Sigmoid colon (tissue), 4 donors: Measurements from ENCODE around the gene USP6.

Experiments used
- CTCF ChIP-seq, 4 experiments: fragments of 450-650 bp in 3 of 4; fragments of 200-600 bp in 1 of 4; IDR thresholded peaks; one replicate each; pipeline ENCODE4 v1.5.1; 2016 to 2019; ENCODE audit warnings: antibody characterized with exemption in 4 of 4, mild to moderate bottlenecking in 3 of 4, moderate library complexity in 2 of 4
- POLR2A ChIP-seq, 2 donors: fragments of 450-650 bp; IDR thresholded peaks; one replicate each; pipeline ENCODE4 v1.6.1; 2016; ENCODE audit warnings: antibody characterized with exemption in 2 of 2, mild to moderate bottlenecking in 2 of 2, moderate library complexity in 2 of 2
- POLR2AphosphoS5 ChIP-seq, 4 donors: sonication (generic); formaldehyde crosslinking; IDR thresholded peaks; one replicate each; pipeline ENCODE4 v1.6.1; 2017; ENCODE audit warnings: antibody characterized with exemption in 4 of 4

GRCh38 chr17:5068236-5068635 lies 47.6 kb upstream of the USP6 start:
- no peak for TF ChIP-seq CTCF (IDR thresholded peaks at IDR 0.05)
- no peak for TF ChIP-seq POLR2A (IDR thresholded peaks at IDR 0.05)
- no peak for TF ChIP-seq POLR2AphosphoS5 (IDR thresholded peaks at IDR 0.05)
